Neural crest cell (in vitro differentiated cells): ENCODE measurements around the gene GPC4. TPM values are rescaled to one million over a fixed set of nuclear protein-coding genes. Genes with fewer than 3 reads are reported as not detected.

ENCODE experiments used
- DNase-seq: peaks from one replicate; pipeline ENCODE4 v3.0.0; 2021; ENCODE audit warnings: low read depth, mixed read lengths, low spot score
- H3K27ac Mint-ChIP-seq: one replicate; pipeline ENCODE4 v1.8.0; 2021; ENCODE audit warnings: mild to moderate bottlenecking, mixed read lengths; ENCODE audit not compliant: unreplicated experiment
- H3K27me3 Mint-ChIP-seq: 2 replicates; pipeline ENCODE4 v1.8.0; 2021; ENCODE audit warnings: low read depth, mild to moderate bottlenecking, mixed read lengths
- H3K36me3 Mint-ChIP-seq: 2 replicates; pipeline ENCODE4 v1.8.0; 2021; ENCODE audit warnings: low read depth, mild to moderate bottlenecking, mixed read lengths
- H3K4me1 Mint-ChIP-seq: 2 replicates; pipeline ENCODE4 v1.8.0; 2021; ENCODE audit warnings: mixed read lengths
- H3K4me3 Mint-ChIP-seq: one replicate; pipeline ENCODE4 v1.8.0; 2021; ENCODE audit warnings: mild to moderate bottlenecking, mixed read lengths
- H3K9me3 Mint-ChIP-seq: 2 replicates; pipeline ENCODE4 v1.8.0; 2021; ENCODE audit warnings: mixed read lengths
- CTCF ChIP-seq: fragments of 200-600 bp; sonication (generic); conservative IDR thresholded peaks from 2 replicates; pipeline ENCODE4 v1.5.0; 2021; ENCODE audit warnings: antibody characterized with exemption, mild to moderate bottlenecking
- total RNA-seq: library from RNA; stranded (reverse); gene quantifications from 2 replicates; pipeline ENCODE4 v1.2.1, GENCODE V29; 2021

Gene GPC4
- total RNA-seq, 1 donor from 2014 or later = 22.3 TPM

- DNase-seq = no peak
- no peak for TF ChIP-seq CTCF
- Mint-ChIP-seq H3K27ac (no peak overlapping the region), H3K36me3 (peaks cover 13% of the 10 kb centered on the region), H3K27me3 (no peaks in the 10 kb centered on the region), H3K9me3 (peaks cover 15% of the 10 kb centered on the region), H3K4me1 (peaks cover 55% of the 10 kb centered on the region), H3K4me3 (no peak overlapping the region)
Observed at GRCh38 chrX:133250184-133251100, 164.8 kb downstream of the GPC4 start.

Other genes with a start within 250 kb of the GPC4 start
- gene TFDP3, start 197.1 kb downstream of the GPC4 start, total RNA-seq = not detected in 2 replicates